GM12878 (cell line): ENCODE data around the gene C5AR2. TPM values are rescaled to one million over a fixed set of nuclear protein-coding genes. Genes with fewer than 3 reads are reported as not detected.
A peak's percentile ranks its signal among the peaks of the same experiment; 100 is the strongest.
"Not testable (repeated sequence)": the region's sequence is repeated elsewhere in the genome, so short reads cannot be mapped to it uniquely, and the experiment has no call there.

Source experiments
- ATAC-seq: fragments of 200-7000 bp; cut with Tn5 transposase; 3 replicates; pipeline ENCODE4 v1.9.1; 2020; ENCODE audit warnings: mild to moderate bottlenecking, moderate library complexity
- BruUV-seq: library from RNA; stranded (reverse); fragments of 400-500 nt; replicated peaks from 2 replicates; lab custom pipeline; 2021; lab: Mats Ljungman, UMichigan
- CTCF ChIA-PET: fragments of 300-600 bp; sonication (Branson Sonifier 250); formaldehyde crosslinking; extraction: SDS; loops from one replicate; lab custom pipeline; 2021; ENCODE audit warnings: inconsistent platforms; lab: Yijun Ruan, JAX
- POLR2A ChIA-PET: fragments of 350-600 bp; formaldehyde crosslinking; extraction: SDS; loops from one replicate; lab custom pipeline; 2021; ENCODE audit warnings: inconsistent platforms; lab: Charles Lee
- RAD21 ChIA-PET: fragments of 300-600 bp; sonication (Branson Sonifier 250); formaldehyde crosslinking; loops from one replicate; lab custom pipeline; 2023; ENCODE audit warnings: antibody characterized with exemption; ENCODE audit not compliant: unreplicated experiment; lab: Charles Lee
- SMC1A ChIA-PET: fragments of 300-600 bp; sonication (Branson Sonifier 250); formaldehyde crosslinking; loops from one replicate; lab custom pipeline; 2023; ENCODE audit not compliant: unreplicated experiment, uncharacterized antibody; lab: Charles Lee
- DNase-seq: peaks from one replicate; pipeline ENCODE4 v3.0.0-alpha.2; 2011; ENCODE audit warnings: low read depth, low spot score
- FAIRE-seq: peaks from 3 replicates; lab custom pipeline; 2011; peaks lifted over from hg19 to GRCh38; lab: Jason Lieb, UNC
- H2AFZ ChIP-seq: 2 replicates; pipeline ENCODE4 v1.6.0; 2011; ENCODE audit warnings: low read depth, low read length, control low read depth; ENCODE audit not compliant: control insufficient read depth
- H3K27ac ChIP-seq: 2 replicates; pipeline ENCODE4 v1.5.1; 2011; ENCODE audit warnings: control low read depth; ENCODE audit not compliant: control insufficient read depth, insufficient read depth
- H3K27me3 ChIP-seq, 2 experiments: replicated peaks in 1 of 2; 2 replicates each; pipeline versions ENCODE4 v1.6.0 to v1.6.1; 2011; ENCODE audit warnings: low read length in 1 of 2; ENCODE audit not compliant: control insufficient read depth in 2 of 2, insufficient read depth in 2 of 2
- H3K36me3 ChIP-seq, 2 experiments: 2 replicates each; pipeline ENCODE4 v1.5.1; 2011; ENCODE audit warnings: low read length in 1 of 2; ENCODE audit not compliant: control insufficient read depth in 2 of 2, insufficient read depth in 2 of 2
- H3K4me1 ChIP-seq: 2 replicates; pipeline ENCODE4 v1.6.1; 2011; ENCODE audit warnings: mild to moderate bottlenecking, low read length, moderate library complexity, mixed read lengths; ENCODE audit not compliant: control insufficient read depth, insufficient read depth
- H3K4me2 ChIP-seq: 2 replicates; pipeline ENCODE4 v1.6.0; 2011; ENCODE audit warnings: control low read depth; ENCODE audit not compliant: control insufficient read depth, insufficient read depth
- H3K4me3 ChIP-seq: fragments of 200-600 bp; sonication (generic); 2 replicates; pipeline ENCODE4 v1.5.1; 2016
- H3K79me2 ChIP-seq: 2 replicates; pipeline ENCODE4 v1.6.0; 2011; ENCODE audit warnings: low read length; ENCODE audit not compliant: control insufficient read depth, insufficient read depth
- H3K9ac ChIP-seq: 2 replicates; pipeline ENCODE4 v1.8.0; 2011; ENCODE audit warnings: low read length, control low read depth, mixed read lengths; ENCODE audit not compliant: control insufficient read depth, insufficient read depth
- H3K9me3 ChIP-seq: replicated peaks from 3 replicates; pipeline ENCODE4 v1.5.1; 2011; ENCODE audit warnings: mild to moderate bottlenecking, low read length; ENCODE audit not compliant: control insufficient read depth, insufficient read depth
- H4K20me1 ChIP-seq: 2 replicates; pipeline ENCODE4 v1.6.0; 2011; ENCODE audit not compliant: control insufficient read depth, insufficient read depth
- ATF7 ChIP-seq: fragments of 450-650 bp; IDR thresholded peaks from 2 replicates; pipeline ENCODE4 v1.6.1; 2016; ENCODE audit warnings: low read depth, mild to moderate bottlenecking
- MTA2 ChIP-seq: fragments of 450-650 bp; IDR thresholded peaks from 2 replicates; pipeline ENCODE4 v1.6.1; 2016; ENCODE audit warnings: low read depth, mild to moderate bottlenecking, moderate library complexity
- SMC3 ChIP-seq: IDR thresholded peaks from 2 replicates; pipeline ENCODE4 v1.6.1; 2011; ENCODE audit warnings: low read length, improper control_type of control experiment, borderline replicate concordance
- WRNIP1 ChIP-seq: IDR thresholded peaks from 2 replicates; pipeline ENCODE4 v1.6.1; 2011; ENCODE audit warnings: low read depth, low read length, improper control_type of control experiment, borderline replicate concordance
- YY1 ChIP-seq: IDR thresholded peaks from 2 replicates; pipeline ENCODE4 v1.6.1; 2011; ENCODE audit warnings: low read depth, mild to moderate bottlenecking, low read length
- WGBS: methylation state at CpG from one replicate; pipeline ENCODE4 v1.1.6; 2016; ENCODE audit warnings: low lambda C conversion rate; ENCODE audit not compliant: insufficient replicate concordance, insufficient coverage; ENCODE audit errors: missing lambda C conversion rate; 5-methylcytosine and 5-hydroxymethylcytosine counted together
- in situ Hi-C: fragments of 300-500 bp; cut with MboI; formaldehyde crosslinking; loops from 9 replicates; pipeline ENCODE4 v1.14.3; 2018; ENCODE audit warnings: mixed read lengths
- intact Hi-C: fragments of 100-400 bp; cut with micrococcal nuclease; formaldehyde crosslinking; loops from one replicate; pipeline ENCODE4 v1.14.2; 2022; ENCODE audit not compliant: unreplicated experiment
- polyA plus RNA-seq, 11 experiments: library from polyadenylated mRNA; depleted of rRNA in 4 of 11; unstranded in 6 of 11; stranded (reverse) in 5 of 11; fragments of >200 nt; fragmentation: Nextera tagmentation in 4 of 11; fragmentation: Illumina TruSeq in 1 of 11; extraction: Ambion mirVana in 4 of 11; extraction: Trizol in 1 of 11; gene quantifications; 1 replicate in 1 of 11; 2 replicates in 10 of 11; pipeline versions ENCODE4 v1.2.1 to v1.2.3, GENCODE V29; 2011 to 2016; ENCODE audit warnings: inconsistent platforms in 2 of 11, missing spikeins in 2 of 11, low read depth in 1 of 11
- total RNA-seq, 4 experiments: library from RNA; depleted of rRNA in 3 of 4; stranded (reverse); fragments of >200 nt in 3 of 4; fragmentation: Illumina TruSeq in 1 of 4; extraction: Trizol in 1 of 4; gene quantifications; 2 replicates each; pipeline versions ENCODE4 v1.2.1 to v1.2.3, GENCODE V29; 2013 to 2021
- TF ChIP-seq, protein P1 (sequence below): fragments of 450-650 bp; IDR thresholded peaks from 2 replicates; pipeline ENCODE4 v1.6.1; 2017; ENCODE audit warnings: low read depth, mild to moderate bottlenecking, moderate library complexity

The C5AR2 gene
- total and polyA plus RNA-seq, 10 of the 15 experiments (the other 5 are each of a cell fraction or from before 2014, with no cell fraction given), result 0.01 TPM; not detected in 9

GRCh38 chr19:47296036-47296435, 35.9 kb upstream of the C5AR2 start (continued):
- peak; percentile 88 for TF ChIP-seq SMC3
- peak; percentile 74 for TF ChIP-seq ATF7

GRCh38 chr19:47300867-47301266, 31.1 kb upstream of the C5AR2 start:
- H4K20me1 ChIP-seq, H3K4me3 ChIP-seq, H3K27ac ChIP-seq, H3K36me3 ChIP-seq, BruUV-seq, H3K27me3 ChIP-seq, FAIRE-seq, POLR2A ChIA-PET, RAD21 ChIA-PET, intact Hi-C loops, H2AFZ ChIP-seq, in situ Hi-C loops, DNase-seq, H3K9me3 ChIP-seq, H3K9ac ChIP-seq, H3K79me2 ChIP-seq, ATAC-seq, H3K4me2 ChIP-seq: not testable (repeated sequence)
- WGBS, result 85% methylated on average over 11 of the region's 14 CpGs
- ChIA-PET SMC1A (interaction anchor here (0.8 kb wide), 1 partner anchor 9 kb away, joined by 4 read pairs; no protein-coding TSS in a partner anchor), CTCF (interaction anchor here (0.7 to 1.3 kb wide), 3 partner anchors 16 to 513 kb away, joined by 3 to 6 read pairs (median 4); no protein-coding TSS in a partner anchor)
- peaks cover 19% of the 10 kb centered on the region for H3K4me1 ChIP-seq

DNA sequence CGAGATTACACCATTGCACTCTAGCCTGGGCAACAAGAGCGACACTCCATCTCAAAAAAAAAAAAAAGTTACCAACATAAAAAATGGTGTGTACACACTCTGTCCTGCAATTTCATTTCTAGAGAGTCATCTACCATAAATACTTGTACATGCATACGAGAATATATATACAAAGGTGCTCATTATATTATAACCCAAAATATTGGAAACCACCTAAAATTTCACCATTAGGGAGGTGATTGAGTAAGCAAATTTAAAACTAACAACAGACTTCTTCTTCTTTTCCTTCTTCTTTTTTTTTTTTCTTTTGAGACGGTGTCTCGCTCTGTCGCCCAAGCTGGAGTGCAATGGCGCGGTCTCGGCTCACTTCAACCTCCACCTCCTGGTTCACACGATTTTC, 29.7 kb upstream of the C5AR2 start:
- no TSS peak for BruUV-seq
- Histone ChIP-seq H3K4me2 (no peak overlapping the region), H3K9ac (no peak overlapping the region), H3K27ac (no peak overlapping the region; the same call in 1 of the 2 replicates), H2AFZ (no peak overlapping the region), H3K4me3 (no peak overlapping the region), H3K9me3 (no peaks in the 10 kb centered on the region), H4K20me1 (no peaks in the 10 kb centered on the region), H3K79me2 (no peaks in the 10 kb centered on the region), H3K36me3 (no peaks in the 10 kb centered on the region; a peak in 1 of 4 replicates), H3K4me1 (peaks cover 19% of the 10 kb centered on the region), H3K27me3 (no peaks in the 10 kb centered on the region)
- intact Hi-C loops (no loop called here), in situ Hi-C loops (no loop called here)
- 9% methylated on average over 10 of the region's 10 CpGs for WGBS
- ChIA-PET SMC1A (no interaction called here), POLR2A (interaction anchor here (0.7 to 1.3 kb wide), 2 partner anchors 15 to 47 kb away, joined by 3 read pairs; partner anchors contain the start of gene DHX34), RAD21 (no interaction called here), CTCF (interaction anchor here (0.8 kb wide), 1 partner anchor 17 kb away, joined by 4 read pairs; no protein-coding TSS in a partner anchor)
- ATAC-seq (peak; percentile 51), DNase-seq (no peak), FAIRE-seq (no peak)
- no peak for TF ChIP-seq WRNIP1
- 0 out of 2 replicates have a peak, but pooled peaks have one; percentile 16 for TF ChIP-seq YY1
- TF ChIP-seq, protein P1, sequence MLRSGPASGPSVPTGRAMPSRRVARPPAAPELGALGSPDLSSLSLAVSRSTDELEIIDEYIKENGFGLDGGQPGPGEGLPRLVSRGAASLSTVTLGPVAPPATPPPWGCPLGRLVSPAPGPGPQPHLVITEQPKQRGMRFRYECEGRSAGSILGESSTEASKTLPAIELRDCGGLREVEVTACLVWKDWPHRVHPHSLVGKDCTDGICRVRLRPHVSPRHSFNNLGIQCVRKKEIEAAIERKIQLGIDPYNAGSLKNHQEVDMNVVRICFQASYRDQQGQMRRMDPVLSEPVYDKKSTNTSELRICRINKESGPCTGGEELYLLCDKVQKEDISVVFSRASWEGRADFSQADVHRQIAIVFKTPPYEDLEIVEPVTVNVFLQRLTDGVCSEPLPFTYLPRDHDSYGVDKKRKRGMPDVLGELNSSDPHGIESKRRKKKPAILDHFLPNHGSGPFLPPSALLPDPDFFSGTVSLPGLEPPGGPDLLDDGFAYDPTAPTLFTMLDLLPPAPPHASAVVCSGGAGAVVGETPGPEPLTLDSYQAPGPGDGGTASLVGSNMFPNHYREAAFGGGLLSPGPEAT, result peak; percentile 67; the same call in 1 of the 2 replicates
- TF ChIP-seq MTA2, result peak; percentile 10; the same call in 1 of the 2 replicates
